ENCODE measurements around the gene WDR82. TPM values are rescaled to one million over a fixed set of nuclear protein-coding genes. Genes with fewer than 3 reads are reported as not detected.

Gene WDR82
- total RNA-seq, 1 donor from 2014 or later, result 86.4 TPM

- no peak for ATAC-seq (ENCODE audit: low read depth)
- no peak overlapping the region for H3K27ac Mint-ChIP-seq
Observed at GRCh38 chr3:52211268-52211891, 67.1 kb downstream of the WDR82 start.

GRCh38 chr3:52210550-52211046 lies 67.9 kb downstream of the WDR82 start:
- no peak for TF ChIP-seq CTCF (IDR thresholded peaks at IDR 0.05)
- ATAC-seq (ENCODE audit: low read depth), result no peak
- intact Hi-C loops (cut with micrococcal nuclease), result no loop called here
- POLR2A ChIA-PET, result interaction anchor here (0.8 to 0.9 kb wide), 2 partner anchors 15 to 73 kb away, joined by 3 read pairs; partner anchors contain the start of gene TLR9
- no peaks in the 10 kb centered on the region for H3K9me3 Mint-ChIP-seq
- CTCF ChIA-PET, result no interaction called here
- no peak overlapping the region for H3K27ac Mint-ChIP-seq
- no peak overlapping the region for H3K4me3 Mint-ChIP-seq
- H3K36me3 Mint-ChIP-seq (ENCODE audit: low read depth), result peaks cover 97% of the 10 kb centered on the region
- no peak for DNase-seq
- peaks cover 2% of the 10 kb centered on the region for H3K4me1 Mint-ChIP-seq
- no peaks in the 10 kb centered on the region for H3K27me3 Mint-ChIP-seq

More at GRCh38 chr3:52211268-52211891, 67.1 kb downstream of the WDR82 start:
- no peaks in the 10 kb centered on the region for H3K27me3 Mint-ChIP-seq
- CTCF ChIA-PET, result interaction anchor here (1.2 kb wide), 1 partner anchor 10 kb away, joined by 6 read pairs; no protein-coding TSS in a partner anchor
- no peaks in the 10 kb centered on the region for H3K9me3 Mint-ChIP-seq
- POLR2A ChIA-PET, result interaction anchor here (0.6 kb wide), 1 partner anchor 1076 kb away, joined by 3 read pairs; no protein-coding TSS in a partner anchor
- intact Hi-C loops (cut with micrococcal nuclease), result no loop called here
- no peak overlapping the region for H3K4me3 Mint-ChIP-seq
- no peak for DNase-seq
- TF ChIP-seq CTCF (IDR thresholded peaks at IDR 0.05), result no peak
- peaks cover 2% of the 10 kb centered on the region for H3K4me1 Mint-ChIP-seq
- peaks cover 90% of the 10 kb centered on the region for H3K36me3 Mint-ChIP-seq (ENCODE audit: low read depth)

- Mint-ChIP-seq H3K27ac (no peak overlapping the region), H3K36me3 (ENCODE audit: low read depth) (peaks cover 97% of the 10 kb centered on the region), H3K4me1 (no peaks in the 10 kb centered on the region), H3K9me3 (no peaks in the 10 kb centered on the region), H3K4me3 (no peak overlapping the region), H3K27me3 (no peaks in the 10 kb centered on the region)
- CTCF ChIA-PET, result no interaction called here
- intact Hi-C loops (cut with micrococcal nuclease), result no loop called here
- ATAC-seq (ENCODE audit: low read depth) (no peak), DNase-seq (no peak)
- TF ChIP-seq CTCF (IDR thresholded peaks at IDR 0.05), result no peak
- POLR2A ChIA-PET, result interaction anchor here (0.5 to 1.4 kb wide), 4 partner anchors 9 to 73 kb away, joined by 3 to 11 read pairs (median 3); partner anchors contain the start of gene TLR9
Observed at GRCh38 chr3:52210037-52210436, 68.4 kb downstream of the WDR82 start.

GRCh38 chr3:52208556-52208955 lies 69.9 kb downstream of the WDR82 start:
- no peaks in the 10 kb centered on the region for H3K27me3 Mint-ChIP-seq
- ChIA-PET POLR2A (interaction anchor here (0.5 to 1.4 kb wide), 2 partner anchors 8 to 46 kb away, joined by 3 to 4 read pairs; no protein-coding TSS in a partner anchor), CTCF (interaction anchor here (0.6 kb wide), 1 partner anchor 12 kb away, joined by 3 read pairs; no protein-coding TSS in a partner anchor)
- DNase-seq, result no peak
- ATAC-seq (ENCODE audit: low read depth), result no peak
- no peaks in the 10 kb centered on the region for H3K9me3 Mint-ChIP-seq
- intact Hi-C loops (cut with micrococcal nuclease), result no loop called here
- no peaks in the 10 kb centered on the region for H3K4me1 Mint-ChIP-seq
- no peak overlapping the region for H3K4me3 Mint-ChIP-seq
- no peak overlapping the region for H3K27ac Mint-ChIP-seq
- H3K36me3 Mint-ChIP-seq (ENCODE audit: low read depth), result peaks cover 97% of the 10 kb centered on the region
- TF ChIP-seq CTCF (IDR thresholded peaks at IDR 0.05), result no peak

GRCh38 chr3:52205727-52206372 lies 72.6 kb downstream of the WDR82 start:
- Mint-ChIP-seq H3K4me1 (peaks cover 14% of the 10 kb centered on the region), H3K36me3 (ENCODE audit: low read depth) (peaks cover 94% of the 10 kb centered on the region), H3K4me3 (no peak overlapping the region), H3K27ac (no peak overlapping the region), H3K9me3 (no peaks in the 10 kb centered on the region), H3K27me3 (no peaks in the 10 kb centered on the region)
- DNase-seq (no peak), ATAC-seq (ENCODE audit: low read depth) (no peak)
- TF ChIP-seq CTCF (IDR thresholded peaks at IDR 0.05), result no peak
- intact Hi-C loops (cut with micrococcal nuclease), result no loop called here
- ChIA-PET CTCF (no interaction called here), POLR2A (no interaction called here)

Measured in activated B cell treated with CpG ODN at 0.5 μM for 24 hours (primary cell).